Amygdala (tissue), 56 donors: Measurements from ENCODE around the gene ABCG8.

Experiments
- DNase-seq, 56 donors: peaks; one replicate each; lab custom pipeline; 2025; lab: John Stamatoyannopoulos, UW

The ABCG8 gene

GRCh38 chr2:43838560-43839267, at the start of gene ABCG8, which contains the start of gene ABCG5:
ABCG8 (plus strand) TSS chr2:43838971; CDS start chr2:43839054, 83 bp downstream.
ABCG5 (minus strand) TSS chr2:43838839; CDS start chr2:43838679, 160 bp downstream.
- DNase-seq, result no peak

- no peak for DNase-seq
These were observed 48.6 kb upstream of the ABCG8 start for GRCh38 chr2:43790147-43790546.

- no peak for DNase-seq
These were observed 47.6 kb upstream of the ABCG8 start for GRCh38 chr2:43791035-43791765.

- no peak for DNase-seq
These were observed 46.1 kb upstream of the ABCG8 start for GRCh38 chr2:43792653-43793052.

GRCh38 chr2:43794956-43795355, 43.8 kb upstream of the ABCG8 start:
- no peak for DNase-seq

GRCh38 chr2:43796206-43796605, 42.6 kb upstream of the ABCG8 start:
- no peak for DNase-seq

- no peak for DNase-seq
These were observed 40.5 kb upstream of the ABCG8 start for GRCh38 chr2:43798300-43798699.

- DNase-seq, result no peak
These were observed 37.9 kb upstream of the ABCG8 start for GRCh38 chr2:43800894-43801293.

GRCh38 chr2:43802135-43802534, 36.6 kb upstream of the ABCG8 start:
- no peak for DNase-seq

- DNase-seq, result no peak
These were observed 35.7 kb upstream of the ABCG8 start for GRCh38 chr2:43803113-43803512.

GRCh38 chr2:43806719-43807031, 32.1 kb upstream of the ABCG8 start:
- no peak for DNase-seq

GRCh38 chr2:43810452-43810851, 28.3 kb upstream of the ABCG8 start:
- no peak for DNase-seq

- no peak for DNase-seq
These were observed 27.9 kb upstream of the ABCG8 start for GRCh38 chr2:43810888-43811287.

GRCh38 chr2:43812006-43812405, 26.8 kb upstream of the ABCG8 start:
- no peak for DNase-seq

- DNase-seq, result no peak
These were observed 25.8 kb upstream of the ABCG8 start for GRCh38 chr2:43812947-43813346.

- DNase-seq, result no peak
These were observed 24.1 kb upstream of the ABCG8 start for GRCh38 chr2:43814711-43815110.

GRCh38 chr2:43818761-43819160, 20.0 kb upstream of the ABCG8 start:
- DNase-seq, result no peak

- no peak for DNase-seq
These were observed 19.1 kb upstream of the ABCG8 start for GRCh38 chr2:43819491-43820163.

GRCh38 chr2:43822839-43823238, 15.9 kb upstream of the ABCG8 start:
- DNase-seq, result no peak

GRCh38 chr2:43823751-43824150, 15.0 kb upstream of the ABCG8 start:
- no peak for DNase-seq

- DNase-seq, result no peak
These were observed 14.3 kb upstream of the ABCG8 start for GRCh38 chr2:43824512-43824911.
